ENCODE measurements around the gene B4GALT2. TPM values are rescaled to one million over a fixed set of nuclear protein-coding genes. Genes with fewer than 3 reads are reported as not detected.

The B4GALT2 gene
- total and polyA plus RNA-seq, 9 of the 15 experiments (the other 6 are each of a cell fraction or from before 2014, with no cell fraction given), result 1.3 to 86.8 (median 43.8) TPM

DNA sequence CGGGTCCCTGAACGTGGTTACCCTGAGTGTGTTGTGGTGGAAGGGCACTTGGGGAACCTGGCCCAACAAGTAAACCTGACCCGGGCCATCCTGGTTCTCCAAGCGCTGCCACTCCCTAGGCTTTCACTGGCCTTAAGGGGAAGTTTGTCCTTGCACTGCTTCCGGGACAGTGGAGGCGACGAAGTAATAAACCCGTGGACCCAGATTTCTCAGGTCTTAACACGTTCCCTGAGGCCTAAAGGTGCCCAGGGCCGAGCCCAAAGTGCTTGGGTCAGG, 12.1 kb downstream of the B4GALT2 start (continued):
- 0 out of 2 replicates have a peak, but pooled peaks have one; percentile 34 for TF ChIP-seq CBFB (CRISPR knock-in tag; IDR thresholded peaks at IDR 0.05)
- TF ChIP-seq, protein P1, sequence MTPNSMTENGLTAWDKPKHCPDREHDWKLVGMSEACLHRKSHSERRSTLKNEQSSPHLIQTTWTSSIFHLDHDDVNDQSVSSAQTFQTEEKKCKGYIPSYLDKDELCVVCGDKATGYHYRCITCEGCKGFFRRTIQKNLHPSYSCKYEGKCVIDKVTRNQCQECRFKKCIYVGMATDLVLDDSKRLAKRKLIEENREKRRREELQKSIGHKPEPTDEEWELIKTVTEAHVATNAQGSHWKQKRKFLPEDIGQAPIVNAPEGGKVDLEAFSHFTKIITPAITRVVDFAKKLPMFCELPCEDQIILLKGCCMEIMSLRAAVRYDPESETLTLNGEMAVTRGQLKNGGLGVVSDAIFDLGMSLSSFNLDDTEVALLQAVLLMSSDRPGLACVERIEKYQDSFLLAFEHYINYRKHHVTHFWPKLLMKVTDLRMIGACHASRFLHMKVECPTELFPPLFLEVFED (CRISPR knock-in tag; conservative IDR thresholded peaks at IDR 0.05), result no peak
- no peak for TF ChIP-seq TEAD1 (CRISPR knock-in tag; IDR thresholded peaks at IDR 0.05)
- TF ChIP-seq, protein P2, sequence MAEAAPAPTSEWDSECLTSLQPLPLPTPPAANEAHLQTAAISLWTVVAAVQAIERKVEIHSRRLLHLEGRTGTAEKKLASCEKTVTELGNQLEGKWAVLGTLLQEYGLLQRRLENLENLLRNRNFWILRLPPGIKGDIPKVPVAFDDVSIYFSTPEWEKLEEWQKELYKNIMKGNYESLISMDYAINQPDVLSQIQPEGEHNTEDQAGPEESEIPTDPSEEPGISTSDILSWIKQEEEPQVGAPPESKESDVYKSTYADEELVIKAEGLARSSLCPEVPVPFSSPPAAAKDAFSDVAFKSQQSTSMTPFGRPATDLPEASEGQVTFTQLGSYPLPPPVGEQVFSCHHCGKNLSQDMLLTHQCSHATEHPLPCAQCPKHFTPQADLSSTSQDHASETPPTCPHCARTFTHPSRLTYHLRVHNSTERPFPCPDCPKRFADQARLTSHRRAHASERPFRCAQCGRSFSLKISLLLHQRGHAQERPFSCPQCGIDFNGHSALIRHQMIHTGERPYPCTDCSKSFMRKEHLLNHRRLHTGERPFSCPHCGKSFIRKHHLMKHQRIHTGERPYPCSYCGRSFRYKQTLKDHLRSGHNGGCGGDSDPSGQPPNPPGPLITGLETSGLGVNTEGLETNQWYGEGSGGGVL (CRISPR knock-in tag; IDR thresholded peaks at IDR 0.05), result no peak
- TF ChIP-seq RFX1 (IDR thresholded peaks at IDR 0.05), result no peak
- peak; percentile 65 for TF ChIP-seq KDM5B (IDR thresholded peaks at IDR 0.05; ENCODE audit: insufficient replicate concordance, low read depth, low read length)
- no peak for TF ChIP-seq TRIM28 (IDR thresholded peaks at IDR 0.05)
- TF ChIP-seq NR2C2 (CRISPR knock-in tag; IDR thresholded peaks at IDR 0.05), result no peak
- TF ChIP-seq NR2C2 (tag; IDR thresholded peaks at IDR 0.05), result no peak; the same call in 1 of the 2 replicates
- TF ChIP-seq MEF2D (tag; conservative IDR thresholded peaks at IDR 0.05; ENCODE audit: low read depth), result no peak
- TF ChIP-seq POLR2H (tag; IDR thresholded peaks at IDR 0.05; ENCODE audit: low read depth), result no peak
- TF ChIP-seq EP400 (IDR thresholded peaks at IDR 0.05), result no peak
- no peak for TF ChIP-seq RFX5 (IDR thresholded peaks at IDR 0.05; ENCODE audit: low read depth, low read length)
- TF ChIP-seq DLX4 (CRISPR knock-in tag; IDR thresholded peaks at IDR 0.05), result no peak
- no peak for TF ChIP-seq ARID3B (CRISPR knock-in tag; IDR thresholded peaks at IDR 0.05; ENCODE audit: borderline replicate concordance)
- TF ChIP-seq, protein P3, sequence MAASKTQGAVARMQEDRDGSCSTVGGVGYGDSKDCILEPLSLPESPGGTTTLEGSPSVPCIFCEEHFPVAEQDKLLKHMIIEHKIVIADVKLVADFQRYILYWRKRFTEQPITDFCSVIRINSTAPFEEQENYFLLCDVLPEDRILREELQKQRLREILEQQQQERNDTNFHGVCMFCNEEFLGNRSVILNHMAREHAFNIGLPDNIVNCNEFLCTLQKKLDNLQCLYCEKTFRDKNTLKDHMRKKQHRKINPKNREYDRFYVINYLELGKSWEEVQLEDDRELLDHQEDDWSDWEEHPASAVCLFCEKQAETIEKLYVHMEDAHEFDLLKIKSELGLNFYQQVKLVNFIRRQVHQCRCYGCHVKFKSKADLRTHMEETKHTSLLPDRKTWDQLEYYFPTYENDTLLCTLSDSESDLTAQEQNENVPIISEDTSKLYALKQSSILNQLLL (CRISPR knock-in tag; IDR thresholded peaks at IDR 0.05; ENCODE audit: borderline replicate concordance), result no peak

Data from K562 (cell line).